Endothelial cell of hepatic sinusoid (primary cell): ENCODE data around the gene PRR5L.

Experiments
- in situ Hi-C: cut with HindIII; loops from 2 replicates; pipeline ENCODE4 v1.10.0; 2017; ENCODE audit warnings: low sequenced_read_pairs

The PRR5L gene

DNA sequence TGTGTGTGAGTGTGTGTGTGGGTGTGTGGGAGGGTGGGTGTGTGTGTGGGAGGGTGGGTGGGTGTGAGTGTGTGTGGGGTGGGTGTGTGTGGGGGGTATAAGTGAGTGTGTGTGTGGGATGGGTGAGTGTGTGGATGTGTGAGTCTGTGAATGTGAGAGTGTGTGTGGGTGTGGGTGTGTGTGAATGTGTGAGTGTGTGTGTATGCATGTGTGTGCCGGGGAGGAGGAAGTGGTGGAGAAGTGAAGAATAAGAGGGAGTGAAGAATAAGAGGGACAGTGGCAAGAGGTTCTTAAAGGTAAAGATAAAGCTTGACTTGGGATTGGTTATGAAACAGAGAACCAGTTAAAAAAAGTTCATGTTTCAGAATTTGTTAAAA is 54.0 kb downstream of the PRR5L start:
- in situ Hi-C loops: no loop called here

- in situ Hi-C loops: no loop called here
These were observed 56.8 kb downstream of the PRR5L start for GRCh38 chr11:36352922-36353321.

DNA sequence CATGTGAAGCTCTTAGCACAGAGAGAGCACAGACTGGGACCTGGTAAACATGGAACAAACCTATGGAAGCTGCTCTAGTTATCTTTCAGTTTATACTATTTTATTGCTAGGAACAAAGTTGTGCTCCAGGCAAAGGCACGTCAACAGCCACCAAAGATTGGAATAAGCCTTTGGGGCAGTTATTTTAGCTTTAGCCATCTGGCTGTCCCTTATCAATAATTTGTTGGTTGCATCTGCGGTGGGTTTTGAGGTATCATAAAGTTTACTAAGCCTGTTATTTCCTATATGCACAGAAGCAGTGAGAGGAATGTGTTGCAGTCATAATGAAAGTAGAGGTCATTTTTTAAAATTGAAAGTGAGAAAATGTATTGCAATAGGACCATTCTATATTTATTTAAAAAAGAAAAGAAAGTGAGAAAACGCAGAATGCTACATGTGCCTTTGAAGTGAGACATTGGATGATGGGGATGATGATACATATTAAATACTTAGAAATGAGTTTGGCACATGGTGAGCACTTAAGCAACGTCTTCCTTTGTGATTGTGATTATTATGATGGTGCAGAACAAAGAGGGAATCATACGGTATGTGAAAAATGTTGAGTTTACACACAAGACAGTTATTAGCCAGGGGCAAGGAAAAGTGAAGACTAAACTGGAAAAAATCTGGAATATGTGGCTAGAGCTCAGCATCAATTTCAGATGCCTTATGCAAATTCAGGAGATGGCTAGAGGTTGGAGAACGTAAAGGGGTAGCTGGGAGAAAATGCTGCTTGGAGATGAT is 58.3 kb downstream of the PRR5L start:
- in situ Hi-C loops: no loop called here

- in situ Hi-C loops: no loop called here
These were observed 60.1 kb downstream of the PRR5L start for GRCh38 chr11:36356201-36356600.

- in situ Hi-C loops: no loop called here
These were observed 61.7 kb downstream of the PRR5L start for GRCh38 chr11:36357831-36358230.

GRCh38 chr11:36358436-36358835 is 62.3 kb downstream of the PRR5L start:
- in situ Hi-C loops: no loop called here

DNA sequence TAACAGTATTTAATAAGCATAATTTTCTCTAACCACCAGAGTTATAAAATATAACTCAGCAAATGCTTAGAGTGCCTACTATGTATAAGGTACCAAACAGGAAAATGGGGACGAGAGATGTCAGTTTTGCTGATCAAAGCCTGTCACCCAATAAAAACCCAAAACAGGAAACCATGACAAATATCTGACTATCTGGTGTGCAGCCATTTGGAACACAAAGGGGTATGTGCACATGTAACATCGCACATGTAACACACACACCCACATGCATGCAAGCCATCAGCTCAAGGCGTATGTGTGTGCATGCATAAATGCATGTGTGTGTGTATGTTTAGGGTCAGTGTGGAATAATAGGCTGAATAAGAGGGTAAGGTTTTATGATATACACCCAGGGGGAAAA is 64.2 kb downstream of the PRR5L start:
- in situ Hi-C loops: no loop called here

GRCh38 chr11:36360826-36361415 is 64.8 kb downstream of the PRR5L start:
- in situ Hi-C loops: no loop called here

DNA sequence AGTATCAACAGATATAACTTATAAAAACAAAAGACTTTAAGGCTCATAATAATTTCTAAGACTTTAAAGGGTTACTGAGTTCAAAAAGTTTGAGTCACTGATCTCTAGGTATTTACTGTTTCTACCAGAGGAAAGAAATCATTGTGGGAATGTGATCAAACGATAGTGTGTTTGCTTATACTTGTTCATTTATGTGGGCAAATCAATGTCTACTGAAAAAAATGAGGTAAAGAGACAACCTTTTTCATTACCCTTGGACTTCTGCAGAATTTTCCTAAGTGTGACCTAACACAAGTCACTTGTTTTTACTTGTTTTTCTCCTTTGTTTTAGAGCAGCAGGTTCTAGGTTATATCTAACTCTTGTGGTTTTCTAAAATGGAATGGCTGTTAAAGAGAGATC is 65.4 kb downstream of the PRR5L start:
- in situ Hi-C loops: no loop called here

GRCh38 chr11:36361901-36362391 is 65.9 kb downstream of the PRR5L start:
- in situ Hi-C loops: no loop called here

GRCh38 chr11:36362902-36363301 is 66.8 kb downstream of the PRR5L start:
- in situ Hi-C loops: no loop called here

DNA sequence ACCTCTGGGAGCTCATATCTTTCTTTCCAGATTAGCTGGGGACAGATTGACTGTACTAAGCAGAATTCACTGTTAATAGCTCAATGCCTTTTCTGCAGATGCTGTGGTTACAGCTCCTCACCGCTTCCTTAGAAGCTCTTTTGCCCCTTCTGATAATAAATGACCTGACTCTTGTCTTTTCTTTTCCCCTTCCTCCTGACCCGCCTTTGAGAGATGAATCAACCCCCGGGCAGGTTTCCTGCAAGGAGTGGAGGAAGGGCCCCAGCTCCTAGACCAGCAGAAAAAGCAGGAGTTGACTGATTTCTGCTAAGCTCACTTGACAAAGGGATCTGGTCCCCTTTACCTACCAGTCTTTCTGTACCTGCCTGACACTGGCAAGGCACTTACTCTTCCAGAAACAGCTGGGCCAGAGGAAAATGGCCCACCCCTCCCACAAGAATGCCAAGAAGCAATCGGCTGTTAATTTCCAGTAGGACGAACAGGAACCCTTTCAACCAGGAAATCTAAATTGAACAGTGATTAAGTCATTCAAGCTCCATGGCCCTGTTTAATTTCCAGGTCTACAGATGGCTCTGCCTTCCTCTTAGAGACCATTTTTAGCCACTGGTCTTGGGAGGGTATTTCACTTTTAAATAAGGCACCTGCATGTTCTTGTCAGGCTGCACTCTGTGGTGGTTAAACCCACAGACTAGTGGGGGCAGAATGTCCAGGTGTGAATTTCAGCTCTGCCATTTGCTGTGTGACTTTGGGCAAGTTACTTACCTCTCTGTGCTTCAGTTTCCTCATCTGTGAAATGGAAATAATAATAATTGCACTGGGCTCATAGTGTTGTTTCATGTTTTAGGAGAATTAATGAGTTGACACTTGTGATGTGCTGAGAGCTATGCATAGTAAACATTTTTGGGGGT is 67.5 kb downstream of the PRR5L start:
- in situ Hi-C loops: no loop called here

- in situ Hi-C loops: no loop called here
These were observed 68.7 kb downstream of the PRR5L start for GRCh38 chr11:36364551-36365325.

- in situ Hi-C loops: no loop called here
These were observed 69.8 kb downstream of the PRR5L start for GRCh38 chr11:36365907-36366306.

DNA sequence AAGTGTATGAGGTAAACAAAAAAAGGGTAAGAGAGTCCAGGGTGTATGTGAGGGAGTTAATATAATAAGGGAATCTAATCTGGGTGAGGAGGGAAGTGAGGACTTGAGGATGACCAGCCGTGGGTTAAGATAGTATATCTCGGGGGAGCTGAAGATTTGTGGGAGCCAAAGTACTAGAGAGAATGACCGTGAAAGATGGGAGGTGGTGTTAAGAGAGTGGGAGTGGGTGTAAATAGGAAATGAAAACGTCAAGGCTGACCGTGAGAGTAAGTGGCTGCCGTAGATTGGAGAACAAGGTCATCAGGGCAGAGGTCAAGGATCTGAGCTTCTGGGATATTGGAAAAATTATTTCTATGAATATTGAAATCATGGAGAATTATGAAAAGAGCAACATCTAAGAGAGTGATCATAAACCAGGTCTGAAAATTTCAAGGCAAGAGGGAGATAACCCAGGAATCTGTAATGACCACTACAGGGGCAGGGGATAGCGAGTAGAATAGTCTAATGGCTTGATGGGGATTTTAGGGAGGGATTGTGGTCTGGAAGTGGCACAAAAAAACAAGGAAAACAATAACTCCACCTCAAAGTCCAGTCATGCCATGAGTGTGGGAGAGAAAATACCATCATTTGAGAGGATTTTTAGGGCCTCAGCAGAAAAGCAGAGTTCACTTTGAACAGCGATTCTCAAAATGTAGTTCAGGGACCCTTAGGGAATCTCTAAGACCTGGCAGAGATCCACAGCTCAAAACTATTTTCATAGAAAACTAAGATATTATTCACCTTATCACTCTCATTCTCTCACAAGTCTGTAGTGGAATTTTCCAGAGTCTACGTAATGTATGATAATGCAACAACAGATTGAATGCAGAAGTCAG is 72.0 kb downstream of the PRR5L start:
- in situ Hi-C loops: no loop called here

DNA sequence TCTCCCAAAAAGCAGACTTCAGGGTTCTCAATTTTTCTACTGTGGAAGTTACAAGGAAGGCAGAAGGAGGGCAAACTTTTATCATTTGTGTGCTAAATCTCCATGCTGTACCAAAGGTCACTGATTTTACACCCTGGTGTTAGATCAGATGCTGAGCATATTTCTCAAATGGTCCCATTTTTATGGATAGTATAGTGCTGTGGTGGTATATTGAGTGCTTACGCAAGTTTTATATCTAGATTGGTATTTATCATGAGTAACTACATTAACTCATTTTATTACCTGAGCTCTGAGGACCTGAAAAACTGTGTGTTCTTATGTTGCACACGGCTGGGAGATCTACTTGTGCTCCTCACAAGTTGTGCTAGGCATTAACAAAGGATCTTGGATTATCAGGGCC is 75.1 kb downstream of the PRR5L start:
- in situ Hi-C loops: no loop called here

DNA sequence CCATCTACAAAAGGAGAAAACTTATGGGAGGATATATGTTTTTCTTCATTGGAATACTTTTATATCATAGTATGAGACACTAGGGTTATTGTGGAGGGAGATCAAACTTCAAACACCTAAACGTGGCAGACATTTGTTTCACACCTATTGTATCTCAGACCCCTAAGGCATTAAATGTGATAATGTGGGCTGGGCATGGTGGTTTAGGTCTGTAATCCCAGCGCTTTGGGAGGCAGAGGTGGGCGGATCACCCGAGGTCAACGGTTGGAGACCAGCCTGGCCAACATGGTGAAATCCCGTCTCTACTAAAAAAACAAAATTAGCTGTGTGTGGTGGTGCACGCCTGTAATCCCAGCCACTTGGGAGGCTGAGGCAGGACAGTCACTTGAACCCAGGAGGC is 75.5 kb downstream of the PRR5L start:
- in situ Hi-C loops: no loop called here

GRCh38 chr11:36372101-36372771 is 76.1 kb downstream of the PRR5L start:
- in situ Hi-C loops: no loop called here
